ENCODE results near the gene AGBL5.
"Not testable (repeated sequence)": the region's sequence is repeated elsewhere in the genome, so short reads cannot be mapped to it uniquely, and the experiment has no call there.

Gene AGBL5

GRCh38 chr2:27053321-27053720 is 1.9 kb downstream of the AGBL5 start:
- DNase-seq (ENCODE audit: low read depth in 2 of 2) = no peak

DNA sequence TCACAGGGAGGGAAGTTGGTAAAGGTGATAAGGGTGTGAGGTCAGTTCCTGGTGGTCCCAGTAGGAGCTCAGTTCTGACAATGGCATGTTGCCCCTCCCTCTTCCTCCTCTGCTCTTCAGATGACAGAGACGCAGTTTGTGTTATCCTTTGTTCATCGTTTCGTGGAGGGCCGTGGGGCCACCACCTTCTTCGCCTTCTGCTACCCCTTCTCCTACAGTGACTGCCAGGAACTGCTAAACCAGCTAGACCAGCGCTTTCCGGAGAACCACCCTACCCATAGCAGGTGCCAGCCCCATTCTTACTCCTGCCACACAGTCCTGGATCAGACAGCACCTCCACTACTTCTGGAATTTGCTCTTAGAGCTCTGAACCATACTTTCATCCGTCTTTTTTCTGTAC is 2.3 kb downstream of the AGBL5 start:
- no peak for DNase-seq (ENCODE audit: low read depth in 2 of 2)

DNA sequence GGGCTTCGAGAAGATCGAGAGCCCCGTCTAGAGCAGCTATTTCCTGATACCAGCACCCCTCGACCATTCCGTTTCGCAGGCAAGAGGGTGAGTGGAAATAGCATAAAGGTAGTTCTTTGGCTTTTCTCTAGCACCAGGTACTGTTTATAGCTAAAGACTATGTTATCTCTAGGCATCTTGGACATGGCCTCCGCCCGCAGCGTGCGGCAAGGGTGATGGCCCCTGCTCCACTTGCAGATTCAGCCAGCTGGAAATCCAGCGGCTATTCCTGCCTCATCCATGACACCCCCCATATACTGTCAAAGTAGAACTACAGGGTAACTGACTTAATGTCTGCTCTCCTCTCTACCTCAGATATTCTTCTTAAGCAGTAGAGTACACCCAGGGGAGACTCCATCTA is 3.3 kb downstream of the AGBL5 start:
- no peak for DNase-seq (ENCODE audit: low read depth in 2 of 2)

DNA sequence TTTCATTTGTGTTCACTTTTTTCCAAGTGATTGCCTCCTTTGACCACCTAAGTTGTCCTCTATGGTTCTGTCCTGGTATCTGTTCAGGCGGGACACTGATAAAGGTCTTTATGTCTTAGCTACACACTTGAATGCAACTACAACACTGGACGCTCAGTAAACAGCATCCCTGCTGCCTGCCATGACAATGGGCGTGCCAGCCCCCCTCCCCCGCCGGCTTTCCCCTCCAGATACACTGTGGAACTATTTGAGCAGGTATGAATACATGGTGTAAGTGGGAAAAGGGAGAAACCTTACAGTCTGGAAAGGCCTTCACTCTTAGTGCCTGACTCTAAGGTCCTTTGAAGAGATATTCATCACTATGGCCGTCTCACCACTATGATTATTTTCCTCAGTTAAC is 5.7 kb downstream of the AGBL5 start:
- DNase-seq (ENCODE audit: low read depth in 2 of 2) = no peak

DNA sequence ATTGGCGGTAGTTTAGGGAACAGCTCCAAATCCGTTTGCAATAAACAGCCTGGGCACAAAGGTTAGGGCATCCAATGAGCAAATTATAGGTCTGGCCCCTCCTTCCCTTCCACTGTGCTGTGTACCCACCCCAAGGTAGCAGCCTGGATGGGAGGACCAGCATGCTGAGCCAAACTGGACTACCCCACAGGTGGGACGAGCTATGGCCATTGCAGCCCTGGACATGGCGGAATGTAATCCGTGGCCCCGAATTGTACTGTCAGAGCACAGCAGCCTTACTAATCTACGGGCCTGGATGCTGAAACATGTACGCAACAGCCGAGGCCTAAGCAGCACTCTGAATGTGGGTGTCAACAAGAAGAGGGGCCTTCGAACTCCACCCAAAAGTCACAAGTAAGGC is 6.7 kb downstream of the AGBL5 start:
- no peak for DNase-seq (ENCODE audit: low read depth in 2 of 2)

- no peak for DNase-seq (ENCODE audit: low read depth in 2 of 2)
Observed at GRCh38 chr2:27059141-27059820, 7.8 kb downstream of the AGBL5 start.

GRCh38 chr2:27060323-27060722 is 8.9 kb downstream of the AGBL5 start:
- no peak for DNase-seq (ENCODE audit: low read depth in 2 of 2)

- DNase-seq (ENCODE audit: low read depth in 2 of 2) = no peak
Observed at GRCh38 chr2:27065128-27065527, 13.7 kb downstream of the AGBL5 start.

GRCh38 chr2:27067385-27067784 is 15.9 kb downstream of the AGBL5 start:
- no peak for DNase-seq (ENCODE audit: low read depth in 2 of 2)

DNA sequence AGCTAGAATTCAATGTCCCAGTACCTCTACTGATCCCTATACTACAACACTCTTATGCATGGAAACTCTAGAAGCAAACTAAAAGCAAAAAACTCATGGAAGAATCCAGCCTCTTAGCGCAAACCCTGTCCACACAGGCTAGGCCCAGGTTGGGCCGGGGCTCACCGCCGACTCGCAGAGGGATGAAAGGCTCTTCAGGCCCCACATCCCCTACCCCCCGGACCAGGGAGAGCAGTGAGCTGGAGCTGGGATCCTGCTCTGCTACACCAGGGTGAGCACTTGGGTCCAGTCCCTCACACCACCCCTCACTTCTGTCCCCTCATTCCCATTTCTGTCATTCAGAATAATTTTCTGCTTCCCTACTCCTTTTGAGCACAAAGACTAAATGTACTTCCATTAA is 18.0 kb downstream of the AGBL5 start:
- no peak for DNase-seq (ENCODE audit: low read depth in 2 of 2)

DNA sequence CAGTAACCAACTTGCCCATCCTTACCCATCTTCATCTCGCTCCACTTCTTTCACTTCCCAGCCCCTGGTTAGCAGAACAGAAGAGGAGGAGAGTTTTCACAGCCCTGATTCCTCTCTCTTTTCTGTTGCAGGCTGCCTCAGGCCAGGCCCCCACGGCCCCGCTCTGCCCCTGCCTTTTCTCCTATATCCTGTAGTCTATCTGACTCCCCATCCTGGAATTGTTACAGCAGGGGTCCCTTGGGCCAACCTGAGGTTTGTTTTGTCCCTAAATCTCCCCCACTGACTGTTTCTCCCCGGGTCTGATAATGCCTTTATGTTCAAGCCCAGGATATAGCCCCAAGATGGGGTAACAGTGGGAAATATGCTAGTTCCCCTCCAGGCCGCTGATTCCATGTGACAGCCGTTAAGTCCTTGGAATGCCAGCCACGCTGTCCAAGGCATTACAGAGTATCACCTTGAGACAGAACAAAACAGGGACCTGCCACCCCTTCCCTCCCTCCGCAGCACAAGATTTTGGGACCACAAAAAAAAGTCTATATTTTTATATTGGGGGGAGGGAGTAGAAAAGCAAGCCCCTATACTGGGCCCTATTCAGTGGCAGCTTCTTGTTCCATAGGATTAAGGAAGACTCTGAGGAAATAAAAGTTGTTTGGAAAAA is 18.6 kb downstream of the AGBL5 start:
- no peak for DNase-seq (ENCODE audit: low read depth in 2 of 2)

DNA sequence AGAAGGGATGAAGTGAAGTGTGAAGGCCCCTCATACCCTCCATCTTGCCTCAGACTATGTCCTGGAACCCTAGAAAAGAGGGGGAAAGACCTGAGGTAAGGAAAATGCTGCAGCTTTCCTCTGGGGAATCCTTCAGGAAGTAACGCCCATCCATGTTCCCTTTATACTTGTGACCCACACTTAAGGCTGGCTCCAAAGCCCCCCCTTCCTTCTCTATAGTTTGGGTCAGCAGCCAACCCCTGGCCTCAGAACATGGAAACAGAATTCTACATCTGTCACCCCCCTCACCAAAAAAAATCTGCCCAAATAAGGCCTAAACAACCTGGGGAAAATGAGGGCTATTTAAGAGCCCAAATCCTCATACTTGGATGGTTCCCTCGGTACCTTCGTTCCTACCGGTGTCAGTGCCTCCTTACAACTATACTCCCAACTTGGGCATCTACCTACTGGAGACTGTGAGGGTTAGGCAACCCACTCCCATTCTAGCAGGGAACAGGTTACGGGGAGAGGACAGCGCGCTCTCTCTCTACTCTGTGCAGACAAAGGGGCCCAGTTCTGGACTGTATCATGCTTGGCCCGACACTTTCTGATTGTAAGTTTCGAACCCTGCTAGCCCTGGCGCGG is 19.3 kb downstream of the AGBL5 start:
- no peak for DNase-seq (ENCODE audit: low read depth in 2 of 2)

DNA sequence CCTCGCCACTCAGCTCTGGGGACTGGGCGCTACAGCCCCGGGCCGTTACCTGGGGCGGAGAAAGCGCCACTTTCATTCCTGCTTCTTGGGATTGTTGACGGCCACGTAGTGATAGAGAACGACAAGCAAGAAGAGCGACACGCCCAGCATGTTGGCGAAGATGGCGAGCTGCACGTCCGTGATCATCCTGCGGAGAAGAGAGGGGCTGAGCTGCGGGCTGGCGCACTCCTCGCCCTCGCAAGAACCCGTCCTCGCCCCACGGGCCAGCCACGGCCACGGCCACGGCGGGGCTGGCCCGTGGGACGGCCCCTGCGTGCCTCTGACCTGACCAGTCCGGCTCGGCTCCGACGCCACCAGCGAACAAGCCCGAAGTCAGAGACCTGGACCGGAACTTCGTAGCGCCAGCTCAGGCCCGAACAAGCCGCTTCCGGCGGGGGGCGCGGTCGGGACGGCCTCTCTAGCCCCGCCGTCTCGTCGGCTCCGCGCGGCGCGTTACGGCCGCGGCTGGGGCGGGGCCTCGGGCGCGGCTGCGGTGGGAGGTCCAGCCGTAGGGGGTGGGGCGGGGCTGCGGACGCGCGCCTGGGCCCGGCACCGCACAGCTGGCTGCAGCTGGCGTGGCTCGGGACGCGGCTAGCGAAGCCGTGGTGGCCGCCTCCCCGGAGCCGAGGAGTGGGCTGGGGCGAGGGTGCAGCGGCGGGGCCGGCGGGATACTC is 20.0 kb downstream of the AGBL5 start, which contains the start of gene OST4:
Gene OST4, minus strand, starts transcription at position 378 of the 713 bp plus-strand sequence.
- peak; percentile 68 to 80 for DNase-seq (ENCODE audit: low read depth in 2 of 2)

GRCh38 chr2:27071990-27072830 is 20.7 kb downstream of the AGBL5 start:
- no peak for DNase-seq (ENCODE audit: low read depth in 2 of 2)

DNA sequence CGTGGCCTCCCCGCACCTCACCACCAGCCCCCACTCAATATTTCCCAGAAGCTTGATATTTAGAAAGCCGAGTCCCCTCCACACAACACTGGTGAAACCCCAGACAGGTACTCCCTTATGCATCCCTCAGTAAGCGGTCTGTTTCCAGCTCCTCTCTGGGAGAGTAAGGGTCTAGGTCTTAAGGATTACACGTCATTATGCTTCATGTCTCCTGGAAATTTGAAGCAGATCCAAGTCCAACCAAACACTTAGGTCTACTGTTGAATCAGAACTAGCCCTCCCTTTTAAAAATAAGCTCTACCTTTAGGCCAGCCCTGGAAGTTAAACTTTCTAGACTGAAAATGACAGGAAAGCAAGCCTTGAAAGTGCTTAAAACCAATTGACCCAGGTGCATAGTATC is 21.5 kb downstream of the AGBL5 start:
- no peak for DNase-seq (ENCODE audit: low read depth in 2 of 2)

DNA sequence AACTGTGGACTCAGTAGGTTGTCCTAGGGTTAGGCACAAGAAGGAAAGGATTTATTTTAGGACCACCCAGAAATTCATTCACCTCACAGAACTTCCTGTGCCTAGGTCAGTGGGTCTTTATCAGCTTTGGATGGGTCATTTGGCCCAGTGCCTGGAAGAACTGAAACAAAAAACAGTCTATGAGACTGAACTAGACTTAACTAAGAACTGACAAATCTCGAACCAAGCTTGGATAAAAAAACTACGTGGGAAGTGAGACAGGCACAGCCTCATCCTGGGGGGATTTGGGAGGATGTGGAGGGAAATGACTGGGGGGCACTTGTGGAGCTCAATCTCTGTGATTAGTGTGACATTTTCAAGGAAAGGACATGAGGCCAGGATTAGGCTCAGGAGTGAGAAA is 22.3 kb downstream of the AGBL5 start:
- no peak for DNase-seq (ENCODE audit: low read depth in 2 of 2)

DNA sequence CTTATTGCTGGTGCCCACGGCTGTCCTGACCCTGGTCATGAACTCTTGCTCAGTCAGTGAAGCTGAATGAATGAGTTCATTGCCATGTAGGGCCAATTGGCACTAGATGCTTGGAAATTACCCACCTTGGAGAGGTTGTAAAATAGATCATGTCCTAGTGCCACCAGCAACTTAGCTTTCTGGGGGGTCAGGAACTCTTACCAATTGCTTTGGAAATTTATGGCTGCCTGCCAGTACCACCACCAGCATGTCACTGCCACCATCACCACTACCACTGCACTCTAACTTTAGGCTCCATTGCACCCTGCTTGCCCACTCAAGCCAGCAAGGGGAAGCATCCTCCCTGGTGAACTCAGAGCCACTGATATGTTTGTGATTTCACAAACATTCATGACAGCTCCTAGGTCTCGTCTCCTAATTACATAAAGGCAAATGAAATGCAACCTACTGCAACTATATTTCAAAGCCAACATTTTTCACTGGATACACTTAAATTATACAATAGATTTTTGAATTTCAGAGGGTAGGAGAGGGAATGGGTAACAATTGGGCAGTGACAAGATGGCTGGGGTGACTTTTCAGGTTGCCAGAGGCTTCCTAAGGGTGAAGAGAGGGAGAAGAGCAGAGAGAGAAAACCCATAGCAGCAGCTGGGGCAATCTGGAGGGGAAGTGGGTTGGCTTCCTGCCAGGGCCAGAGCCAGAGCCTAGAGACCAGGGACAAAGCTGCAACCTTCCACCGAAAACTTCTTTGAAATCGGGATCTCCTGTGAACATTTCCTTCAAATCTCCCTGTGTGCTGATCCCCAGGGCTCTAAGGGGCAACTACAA is 23.5 kb downstream of the AGBL5 start:
- no peak for DNase-seq (ENCODE audit: low read depth in 2 of 2)

- not testable (repeated sequence) for DNase-seq (ENCODE audit: low read depth in 2 of 2)
Observed at GRCh38 chr2:27075566-27075871, 24.1 kb downstream of the AGBL5 start.

GRCh38 chr2:27076323-27076722 is 24.9 kb downstream of the AGBL5 start:
- no peak for DNase-seq (ENCODE audit: low read depth in 2 of 2)

DNA sequence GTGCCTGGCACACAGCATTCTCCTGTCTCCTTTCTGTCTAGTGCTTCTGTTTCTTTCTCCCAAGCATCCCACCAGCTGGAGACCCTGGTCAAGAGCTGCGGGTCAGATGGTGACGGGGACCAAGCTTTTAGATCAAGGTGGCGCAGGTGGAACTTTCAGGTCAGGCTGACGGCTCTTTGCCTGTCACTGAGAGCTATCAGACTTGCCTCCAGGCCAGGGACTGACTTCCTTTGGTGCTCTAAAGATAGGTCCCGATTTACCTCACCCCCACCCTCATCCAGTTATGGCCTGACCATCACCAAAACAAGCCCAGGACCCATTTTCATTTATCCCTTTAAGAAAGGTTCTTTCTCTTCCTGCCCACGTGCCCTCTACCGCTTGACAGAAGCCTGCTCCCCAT is 25.8 kb downstream of the AGBL5 start:
- no peak for DNase-seq (ENCODE audit: low read depth in 2 of 2)
